Stimulated activated CD4-positive, alpha-beta T cell treated with anti-CD3 and anti-CD28 coated beads, Interleukin-1b, Interleukin-23, amount 100 ng/mL, for 1 hour (primary cell): ENCODE data around the gene ABCG5.

Source experiments
- DNase-seq, 2 donors: peaks; one replicate each; pipeline ENCODE4 v3.0.0-alpha.2; 2020; ENCODE audit warnings: low read depth in 2 of 2

The ABCG5 gene

GRCh38 chr2:43838560-43839267 is at the start of gene ABCG5, which contains the start of gene ABCG8:
TSS of gene ABCG5 (minus strand) at chr2:43838839. CDS start at chr2:43838679, 160 bp downstream.
TSS of gene ABCG8 (plus strand) at chr2:43838971. CDS start at chr2:43839054, 83 bp downstream.
- no peak for DNase-seq

GRCh38 chr2:43887176-43887575 is 48.5 kb upstream of the ABCG5 start:
- no peak for DNase-seq

DNA sequence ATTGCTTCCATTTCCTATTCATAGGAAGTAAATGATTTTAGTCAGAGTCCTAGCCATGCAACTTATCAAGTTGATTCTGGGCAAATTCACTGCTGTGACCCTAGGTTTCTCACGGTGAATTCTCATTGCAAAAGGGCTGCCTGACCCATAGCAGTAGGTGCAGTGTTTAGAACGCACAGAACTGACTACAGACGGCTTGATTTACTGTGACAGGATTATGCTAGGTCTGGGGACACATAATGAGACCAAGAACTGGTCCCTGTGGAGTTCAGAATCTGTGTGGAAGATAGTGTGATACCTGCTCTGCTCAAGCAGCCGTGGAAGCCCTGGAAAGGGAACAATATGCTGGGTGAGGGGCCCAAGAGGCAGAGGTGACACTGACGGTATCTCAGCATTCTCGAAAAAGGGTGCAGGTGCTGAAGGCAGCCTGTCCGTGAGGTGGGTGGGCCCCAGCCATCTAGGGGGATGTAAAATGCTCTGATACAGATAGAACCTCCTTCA is 46.5 kb upstream of the ABCG5 start:
- DNase-seq: no peak

DNA sequence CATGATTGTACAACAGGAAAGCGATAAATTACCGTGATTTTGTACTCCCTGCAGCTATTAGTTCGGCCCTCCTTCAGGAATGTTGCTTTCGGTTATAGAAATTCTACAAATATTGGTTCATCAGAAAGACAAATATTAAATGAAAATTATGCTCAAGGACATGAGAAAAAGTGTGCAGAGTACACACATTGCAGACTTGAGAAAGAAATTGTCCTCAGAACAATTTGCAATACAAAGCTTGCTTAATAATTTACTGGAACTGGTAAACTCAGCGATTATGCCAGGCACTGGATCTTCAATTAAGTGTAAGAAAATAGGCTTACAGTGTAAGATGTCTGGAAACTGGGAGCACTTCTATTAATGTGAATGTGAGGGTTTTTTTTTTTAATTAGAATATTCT is 46.0 kb upstream of the ABCG5 start:
- no peak for DNase-seq

- DNase-seq: no peak
Observed at GRCh38 chr2:43882312-43882711, 43.7 kb upstream of the ABCG5 start.

GRCh38 chr2:43880952-43881351 is 42.3 kb upstream of the ABCG5 start:
- DNase-seq: no peak

- DNase-seq: no peak
Observed at GRCh38 chr2:43880471-43880870, 41.8 kb upstream of the ABCG5 start.

DNA sequence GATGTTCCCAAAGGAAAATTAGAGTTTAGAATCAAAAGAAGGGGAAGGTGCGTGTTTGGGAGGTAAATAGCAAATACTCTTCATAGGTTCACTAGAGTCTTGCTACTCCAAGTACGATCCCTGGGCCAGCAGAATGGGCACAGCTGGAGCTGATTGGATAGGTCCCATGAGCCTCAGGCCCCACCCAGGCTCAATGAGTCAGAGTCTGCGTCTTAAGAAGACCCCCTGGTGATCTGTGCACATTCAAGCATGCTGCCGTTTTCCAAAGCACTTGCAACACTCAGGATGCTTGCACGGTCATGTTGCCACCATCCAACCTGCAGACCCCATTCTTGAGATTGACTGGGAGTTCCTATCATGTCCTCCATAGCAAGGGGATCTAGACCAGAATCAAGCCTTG is 40.6 kb upstream of the ABCG5 start:
- DNase-seq: no peak

DNA sequence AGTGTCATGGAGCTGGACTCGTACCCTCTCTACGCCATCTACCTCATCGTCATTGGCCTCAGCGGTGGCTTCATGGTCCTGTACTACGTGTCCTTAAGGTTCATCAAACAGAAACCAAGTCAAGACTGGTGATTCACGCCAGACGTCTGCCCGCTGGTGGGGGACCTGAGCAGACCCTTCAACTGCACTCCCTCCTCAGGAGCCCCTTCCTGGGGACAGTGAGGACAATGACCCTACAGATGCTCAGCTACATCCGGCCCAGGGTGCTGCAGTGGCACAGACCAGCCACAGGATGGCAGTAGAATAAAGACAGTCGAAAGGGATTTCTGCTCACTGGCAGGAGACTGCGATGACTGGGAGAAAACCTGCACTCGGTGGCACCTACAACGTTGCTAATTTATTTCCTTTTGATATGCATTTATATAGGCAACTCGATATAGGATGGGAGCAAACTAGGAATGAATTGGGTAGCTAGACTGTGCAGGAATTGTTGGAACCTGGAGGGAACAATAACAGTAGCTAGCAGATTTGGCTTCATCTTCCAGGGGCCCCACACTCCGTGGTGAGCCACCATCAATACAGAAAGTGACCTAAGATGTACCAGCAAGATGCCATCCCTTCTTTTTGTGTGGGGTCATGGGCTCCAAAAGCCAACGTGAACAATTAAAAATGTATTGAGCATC is 39.3 kb upstream of the ABCG5 start:
- DNase-seq: peak; percentile 5 to 42

GRCh38 chr2:43874776-43875451 is 36.3 kb upstream of the ABCG5 start:
- DNase-seq: no peak

- no peak for DNase-seq
Observed at GRCh38 chr2:43872151-43872550, 33.5 kb upstream of the ABCG5 start.

GRCh38 chr2:43855292-43855691 is 16.7 kb upstream of the ABCG5 start:
- DNase-seq: no peak

- no peak for DNase-seq
Observed at GRCh38 chr2:43854671-43855070, 16.0 kb upstream of the ABCG5 start.

DNA sequence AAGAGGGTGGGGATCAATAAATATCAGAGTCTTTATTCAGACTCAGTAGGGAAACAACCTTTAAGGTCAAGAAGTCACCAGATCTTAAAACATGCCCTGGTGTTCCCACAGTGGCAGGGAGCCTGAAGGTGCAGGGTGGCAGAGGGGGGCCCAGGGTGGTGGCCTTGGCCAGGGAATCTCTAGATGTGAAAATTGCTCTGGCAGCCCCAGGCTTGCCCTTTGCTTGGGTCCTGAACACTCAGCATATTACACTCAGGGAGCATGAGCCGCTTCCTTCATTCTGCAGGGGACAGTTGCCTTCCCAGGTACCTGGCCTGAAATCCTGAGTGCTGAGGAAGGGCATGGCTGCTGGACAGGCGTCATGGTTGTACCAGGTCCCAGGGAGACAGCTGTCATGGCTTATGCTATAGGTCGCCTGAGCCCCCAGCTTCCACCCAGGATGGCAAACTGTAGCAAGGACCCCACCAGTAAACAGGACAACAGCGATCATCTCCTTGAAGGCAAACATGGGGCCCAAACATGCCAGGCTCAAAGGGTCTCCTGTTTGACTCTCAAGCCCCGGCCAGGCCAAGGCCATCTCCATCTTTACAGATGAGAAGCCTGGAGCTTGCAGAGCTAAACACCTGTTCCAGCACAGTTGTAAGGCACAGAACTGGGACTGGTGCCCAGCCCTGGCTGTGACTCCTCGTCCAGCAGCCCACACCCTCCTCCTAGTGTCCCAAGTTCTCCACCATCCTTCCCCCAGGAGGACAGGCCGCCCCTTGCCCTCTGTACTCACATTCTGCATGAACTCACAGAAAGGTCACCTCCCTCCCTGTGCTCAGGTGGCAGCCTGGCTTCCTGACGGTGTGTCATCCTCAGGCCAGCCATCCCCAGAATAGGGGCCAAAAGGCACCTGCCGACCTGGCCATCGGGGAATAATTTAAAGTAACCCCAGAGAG is 14.8 kb upstream of the ABCG5 start:
- DNase-seq: no peak

- DNase-seq: no peak
Observed at GRCh38 chr2:43852196-43852730, 13.6 kb upstream of the ABCG5 start.

DNA sequence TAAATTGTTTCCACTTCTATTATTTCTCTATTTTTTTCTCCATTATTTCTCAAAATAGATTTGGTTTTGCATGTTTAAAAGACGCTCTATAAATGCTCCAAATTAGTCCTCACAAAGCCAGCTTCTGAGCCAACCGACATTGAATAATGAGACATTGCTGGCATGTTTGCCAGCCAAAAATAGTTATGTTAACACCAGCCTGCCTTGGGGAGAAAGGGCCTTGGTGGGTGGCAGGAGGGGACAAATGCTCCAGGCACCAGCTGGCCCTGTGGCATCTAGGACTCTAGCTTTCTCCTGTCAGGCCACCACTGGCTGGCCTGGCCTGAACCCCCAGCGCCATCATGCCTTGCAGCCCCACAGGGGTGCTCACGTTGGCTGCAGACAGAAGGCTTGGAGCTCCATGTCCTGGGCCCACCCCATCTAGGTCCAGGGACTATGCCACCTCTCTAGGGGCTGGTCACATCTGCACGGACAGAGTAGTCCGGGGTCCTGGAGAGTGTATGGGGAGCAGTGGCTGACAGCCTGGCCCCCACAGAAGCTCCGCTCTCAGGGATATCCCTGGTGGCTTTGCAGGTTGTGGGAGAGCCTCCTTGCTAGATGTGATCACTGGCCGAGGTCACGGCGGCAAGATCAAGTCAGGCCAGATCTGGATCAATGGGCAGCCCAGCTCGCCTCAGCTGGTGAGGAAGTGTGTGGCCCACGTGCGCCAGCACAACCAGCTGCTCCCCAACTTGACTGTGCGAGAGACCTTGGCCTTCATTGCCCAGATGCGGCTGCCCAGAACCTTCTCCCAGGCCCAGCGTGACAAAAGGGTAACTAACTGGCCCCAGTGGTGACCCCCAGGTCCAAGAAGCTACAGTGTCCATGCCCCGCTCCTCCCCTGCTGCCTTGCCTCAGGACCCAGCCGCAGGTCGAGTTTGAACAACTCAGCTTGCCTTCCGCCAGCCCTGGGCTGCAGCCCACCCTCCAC is 12.7 kb upstream of the ABCG5 start:
- DNase-seq: no peak

DNA sequence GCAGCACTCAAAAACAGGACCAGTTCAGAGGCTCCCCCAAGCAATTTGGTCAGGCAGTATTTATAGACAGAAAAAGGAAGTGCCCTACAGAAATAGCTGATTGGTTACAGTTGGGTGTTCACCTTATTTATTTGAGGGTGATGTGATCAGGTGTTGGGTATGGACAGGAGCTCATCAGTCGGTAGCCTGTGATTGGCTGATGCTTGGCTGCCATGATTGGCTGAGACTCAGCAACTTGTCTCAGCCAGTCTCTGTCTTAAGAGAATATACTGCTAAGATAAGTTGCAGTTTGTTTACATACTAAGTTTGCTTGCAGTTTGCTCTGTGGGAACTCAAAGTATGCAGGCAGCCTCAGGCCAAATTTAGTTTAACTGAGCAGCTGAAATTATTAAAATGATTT is 9.6 kb upstream of the ABCG5 start:
- DNase-seq: no peak

GRCh38 chr2:43846140-43846793 is 7.6 kb upstream of the ABCG5 start:
- DNase-seq: no peak

GRCh38 chr2:43845181-43845580 is 6.5 kb upstream of the ABCG5 start:
- DNase-seq: no peak

- no peak for DNase-seq
Observed at GRCh38 chr2:43842866-43843226, 4.2 kb upstream of the ABCG5 start.
